ENCODE data around the gene RBP3. TPM values are rescaled to one million over a fixed set of nuclear protein-coding genes. Genes with fewer than 3 reads are reported as not detected.

Gene RBP3
- total RNA-seq, 1 donor from 2014 or later = not detected

DNA sequence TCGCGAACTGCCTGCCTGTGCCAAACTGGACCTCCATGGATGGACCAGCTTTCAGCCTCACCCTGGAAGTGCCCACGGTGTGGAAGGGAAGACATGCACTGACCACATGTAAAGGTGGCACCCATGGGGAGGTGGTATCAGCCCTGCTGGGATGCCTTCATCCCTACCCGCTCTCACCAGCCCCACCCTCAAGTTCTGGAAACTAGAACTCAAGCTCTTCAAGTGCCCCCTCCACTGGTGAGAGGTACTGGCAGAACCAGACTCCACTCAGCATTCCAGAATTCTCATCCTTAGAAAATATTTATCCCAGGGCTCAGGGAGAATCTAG, 30.0 kb downstream of the RBP3 start:
- H2AFZ ChIP-seq (replicated peaks) = no peak overlapping the region
- H4K20me1 ChIP-seq (ENCODE audit: low read depth) = no peaks in the 10 kb centered on the region
- H3K9ac ChIP-seq = no peak overlapping the region
- H3K4me3 ChIP-seq = no peak overlapping the region
- TF ChIP-seq EZH2 (IDR thresholded peaks at IDR 0.05) (no peak), EZH2phosphoT487 (IDR thresholded peaks at IDR 0.05) (no peak)
- TF ChIP-seq, protein P1, sequence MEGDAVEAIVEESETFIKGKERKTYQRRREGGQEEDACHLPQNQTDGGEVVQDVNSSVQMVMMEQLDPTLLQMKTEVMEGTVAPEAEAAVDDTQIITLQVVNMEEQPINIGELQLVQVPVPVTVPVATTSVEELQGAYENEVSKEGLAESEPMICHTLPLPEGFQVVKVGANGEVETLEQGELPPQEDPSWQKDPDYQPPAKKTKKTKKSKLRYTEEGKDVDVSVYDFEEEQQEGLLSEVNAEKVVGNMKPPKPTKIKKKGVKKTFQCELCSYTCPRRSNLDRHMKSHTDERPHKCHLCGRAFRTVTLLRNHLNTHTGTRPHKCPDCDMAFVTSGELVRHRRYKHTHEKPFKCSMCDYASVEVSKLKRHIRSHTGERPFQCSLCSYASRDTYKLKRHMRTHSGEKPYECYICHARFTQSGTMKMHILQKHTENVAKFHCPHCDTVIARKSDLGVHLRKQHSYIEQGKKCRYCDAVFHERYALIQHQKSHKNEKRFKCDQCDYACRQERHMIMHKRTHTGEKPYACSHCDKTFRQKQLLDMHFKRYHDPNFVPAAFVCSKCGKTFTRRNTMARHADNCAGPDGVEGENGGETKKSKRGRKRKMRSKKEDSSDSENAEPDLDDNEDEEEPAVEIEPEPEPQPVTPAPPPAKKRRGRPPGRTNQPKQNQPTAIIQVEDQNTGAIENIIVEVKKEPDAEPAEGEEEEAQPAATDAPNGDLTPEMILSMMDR (IDR thresholded peaks at IDR 0.05) = no peak
- H3K27ac ChIP-seq = no peak overlapping the region
- Mint-ChIP-seq H3K4me3 (no peak overlapping the region), H3K27ac (no peak overlapping the region), H3K4me1 (peaks cover 6% of the 10 kb centered on the region), H3K36me3 (no peaks in the 10 kb centered on the region), H3K9me3 (no peaks in the 10 kb centered on the region), H3K27me3 (ENCODE audit: insufficient read depth, low read depth) (peaks cover 14% of the 10 kb centered on the region)
- H3K27me3 ChIP-seq = peaks cover 13% of the 10 kb centered on the region
- H3K9me3 ChIP-seq (ENCODE audit: low read depth) = no peaks in the 10 kb centered on the region
- H3K4me1 ChIP-seq = no peaks in the 10 kb centered on the region
- no peaks in the 10 kb centered on the region for H3F3A ChIP-seq (ENCODE audit: low read depth)
- no peak overlapping the region for H3K4me2 ChIP-seq
- H3K79me2 ChIP-seq (ENCODE audit: low read depth) = no peaks in the 10 kb centered on the region
- DNase-seq (ENCODE audit: low spot score) = no peak
- H3K36me3 ChIP-seq = no peaks in the 10 kb centered on the region

DNA sequence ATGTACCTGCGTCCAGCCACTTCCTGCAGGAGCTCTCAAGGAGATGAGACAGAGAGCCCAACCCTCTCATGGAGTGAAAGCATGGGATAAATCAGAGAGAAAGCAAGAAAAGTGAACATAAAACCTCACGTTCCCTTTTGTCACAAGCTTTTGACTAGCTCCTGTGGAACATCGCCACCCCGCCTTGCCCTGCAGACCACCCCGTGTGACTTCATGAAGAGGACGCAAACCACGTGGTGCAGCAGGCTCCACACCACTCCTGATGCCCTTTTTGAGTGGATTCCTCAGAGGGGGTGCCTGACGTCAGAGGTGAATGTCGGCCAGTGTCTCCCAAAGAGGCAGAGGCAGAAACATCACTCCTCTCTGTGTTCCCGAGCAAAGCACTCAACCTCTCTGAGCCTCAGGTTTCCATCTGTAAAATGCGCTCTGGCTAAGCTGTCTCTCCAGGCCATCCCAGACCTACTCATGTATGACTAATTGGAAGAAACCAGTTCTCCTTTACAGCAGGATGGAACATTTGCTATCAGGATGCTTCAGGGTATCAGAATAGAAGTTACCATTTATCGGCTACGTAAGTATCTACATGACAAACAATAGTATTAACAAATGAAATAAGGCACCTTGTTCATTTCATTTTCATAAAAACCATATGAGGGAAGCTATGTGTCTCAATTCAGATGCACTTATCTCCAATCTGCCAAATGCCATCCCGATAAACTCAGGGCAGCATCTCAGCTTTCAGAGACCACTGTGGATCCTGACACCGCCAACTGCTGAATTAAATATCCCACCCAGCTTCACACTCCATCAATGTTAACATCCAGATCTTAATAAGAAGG, 30.7 kb downstream of the RBP3 start:
- no peak overlapping the region for H3K9ac ChIP-seq
- Mint-ChIP-seq H3K27me3 (ENCODE audit: insufficient read depth, low read depth) (peaks cover 18% of the 10 kb centered on the region), H3K27ac (no peak overlapping the region), H3K9me3 (no peaks in the 10 kb centered on the region), H3K4me1 (peaks cover 12% of the 10 kb centered on the region), H3K36me3 (no peaks in the 10 kb centered on the region), H3K4me3 (no peak overlapping the region)
- no peak overlapping the region for H3K4me2 ChIP-seq
- no peaks in the 10 kb centered on the region for H3K36me3 ChIP-seq
- no peak for TF ChIP-seq EZH2 (IDR thresholded peaks at IDR 0.05)
- TF ChIP-seq, protein P1 (IDR thresholded peaks at IDR 0.05) = no peak
- TF ChIP-seq EZH2phosphoT487 (IDR thresholded peaks at IDR 0.05) = no peak
- DNase-seq (ENCODE audit: low spot score) = no peak
- no peaks in the 10 kb centered on the region for H3K4me1 ChIP-seq
- H3K27ac ChIP-seq = no peak overlapping the region
- H3K79me2 ChIP-seq (ENCODE audit: low read depth) = no peaks in the 10 kb centered on the region
- H3F3A ChIP-seq (ENCODE audit: low read depth) = peaks cover 4% of the 10 kb centered on the region
- no peak overlapping the region for H3K4me3 ChIP-seq
- no peaks in the 10 kb centered on the region for H3K9me3 ChIP-seq (ENCODE audit: low read depth)
- peaks cover 20% of the 10 kb centered on the region for H3K27me3 ChIP-seq
- H4K20me1 ChIP-seq (ENCODE audit: low read depth) = no peaks in the 10 kb centered on the region
- H2AFZ ChIP-seq (replicated peaks) = no peak overlapping the region

DNA sequence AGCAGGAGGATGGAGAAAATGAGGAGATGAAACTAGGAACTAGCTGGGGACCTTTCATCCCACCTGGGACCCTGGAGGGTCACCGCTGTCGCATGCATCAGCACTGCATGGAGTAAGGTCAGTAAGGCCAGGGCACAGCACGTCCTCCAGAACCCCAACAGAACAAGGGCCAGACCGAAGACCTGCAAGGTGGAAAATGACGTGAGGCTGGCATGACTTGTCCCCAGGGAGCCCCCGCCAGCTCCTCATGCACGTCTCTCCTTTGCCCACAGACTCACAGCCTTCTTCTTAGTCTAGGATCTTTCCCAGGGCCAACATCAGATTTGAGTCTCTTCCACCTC, 31.3 kb downstream of the RBP3 start:
- no peaks in the 10 kb centered on the region for H3K79me2 ChIP-seq (ENCODE audit: low read depth)
- Mint-ChIP-seq H3K36me3 (no peaks in the 10 kb centered on the region), H3K4me3 (no peak overlapping the region), H3K27ac (no peak overlapping the region), H3K27me3 (ENCODE audit: insufficient read depth, low read depth) (peaks cover 18% of the 10 kb centered on the region), H3K9me3 (no peaks in the 10 kb centered on the region), H3K4me1 (peaks cover 13% of the 10 kb centered on the region)
- H3K4me1 ChIP-seq = no peaks in the 10 kb centered on the region
- no peak for TF ChIP-seq EZH2phosphoT487 (IDR thresholded peaks at IDR 0.05)
- TF ChIP-seq, protein P1 (IDR thresholded peaks at IDR 0.05) = no peak
- H3K4me2 ChIP-seq = no peak overlapping the region
- peaks cover 7% of the 10 kb centered on the region for H3F3A ChIP-seq (ENCODE audit: low read depth)
- H2AFZ ChIP-seq (replicated peaks) = no peak overlapping the region
- no peak overlapping the region for H3K4me3 ChIP-seq
- H3K36me3 ChIP-seq = no peaks in the 10 kb centered on the region
- H3K27me3 ChIP-seq = peaks cover 26% of the 10 kb centered on the region
- no peak overlapping the region for H3K27ac ChIP-seq
- H3K9me3 ChIP-seq (ENCODE audit: low read depth) = no peaks in the 10 kb centered on the region
- no peak for DNase-seq (ENCODE audit: low spot score)
- no peak overlapping the region for H3K9ac ChIP-seq
- no peaks in the 10 kb centered on the region for H4K20me1 ChIP-seq (ENCODE audit: low read depth)
